B cell (primary cell): ENCODE measurements around the gene NCBP3. TPM values are rescaled to one million over a fixed set of nuclear protein-coding genes. Genes with fewer than 3 reads are reported as not detected.
"Not testable (repeated sequence)": the region's sequence is repeated elsewhere in the genome, so short reads cannot be mapped to it uniquely, and the experiment has no call there.

Experiments
- ATAC-seq: fragments of 200-7000 bp; cut with Tn5 transposase; one replicate; pipeline ENCODE4 v1.10.0; 2021; ENCODE audit warnings: low read depth, mild to moderate bottlenecking, moderate number of reproducible peaks, moderate library complexity
- CTCF ChIA-PET: fragments of 350-600 bp; sonication (Branson Sonifier 250); formaldehyde crosslinking; loops from one replicate; lab custom pipeline; 2021; ENCODE audit warnings: antibody characterized with exemption, inconsistent platforms; lab: Charles Lee
- POLR2A ChIA-PET: fragments of 350-600 bp; sonication (Branson Sonifier 250); formaldehyde crosslinking; loops from one replicate; lab custom pipeline; 2021; ENCODE audit warnings: antibody characterized with exemption; lab: Charles Lee
- DNase-seq: peaks from one replicate; pipeline ENCODE4 v3.0.0; 2013
- H2AFZ ChIP-seq: 2 replicates; pipeline ENCODE4 v1.6.1; 2012; ENCODE audit warnings: mild to moderate bottlenecking, low read depth, low read length; ENCODE audit not compliant: insufficient read depth, poor library complexity, severe bottlenecking
- H3K27ac ChIP-seq, 2 donors: 1 replicate in 1 of 2; 2 replicates in 1 of 2; pipeline ENCODE4 v1.5.1; 2012 to 2013; ENCODE audit warnings: low read length in 2 of 2, mild to moderate bottlenecking in 2 of 2, moderate library complexity in 1 of 2
- H3K27me3 ChIP-seq, 4 experiments: fragments of 200-600 bp in 1 of 4; sonication (generic) in 1 of 4; replicated peaks in 1 of 4; 1 replicate in 2 of 4; 2 replicates in 2 of 4; pipeline versions ENCODE4 v1.6.1 to v1.7.0; 2013 to 2016; ENCODE audit warnings: low read length in 3 of 4, mild to moderate bottlenecking in 2 of 4, mixed read lengths in 1 of 4, moderate library complexity in 1 of 4; ENCODE audit not compliant: insufficient read depth in 4 of 4, control insufficient read depth in 3 of 4; ENCODE audit errors: control extremely low read depth in 1 of 4
- H3K36me3 ChIP-seq, 2 experiments: replicated peaks in 1 of 2; 1 replicate in 1 of 2; 2 replicates in 1 of 2; pipeline versions ENCODE4 v1.6.1 to v1.7.1; 2013; ENCODE audit warnings: low read length in 1 of 2; ENCODE audit not compliant: insufficient read depth in 2 of 2, control insufficient read depth in 1 of 2; ENCODE audit errors: control extremely low read depth in 1 of 2, extremely low read depth in 1 of 2
- H3K4me1 ChIP-seq, 2 donors: fragments of 200-600 bp in 1 of 2; sonication (generic) in 1 of 2; 1 replicate in 1 of 2; 2 replicates in 1 of 2; pipeline versions ENCODE4 v1.5.1 to v1.6.1; 2013 to 2017; ENCODE audit warnings: low read length in 2 of 2; ENCODE audit not compliant: control insufficient read depth in 2 of 2, insufficient read depth in 2 of 2
- H3K4me2 ChIP-seq: replicated peaks from 2 replicates; pipeline ENCODE3; 2012; ENCODE audit warnings: mild to moderate bottlenecking, low read depth, low read length; ENCODE audit not compliant: poor library complexity, severe bottlenecking
- H3K4me3 ChIP-seq, 5 experiments: fragments of 200-600 bp in 1 of 5; sonication (generic) in 1 of 5; 1 replicate in 3 of 5; 2 replicates in 2 of 5; pipeline versions ENCODE4 v1.5.1 to v1.7.0; 2011 to 2016; ENCODE audit warnings: low read length in 4 of 5, mild to moderate bottlenecking in 4 of 5, low read depth in 2 of 5, control low read depth in 1 of 5, moderate library complexity in 1 of 5; ENCODE audit not compliant: insufficient read depth in 1 of 5; ENCODE audit errors: control extremely low read depth in 1 of 5, extremely low read depth in 1 of 5
- H3K79me2 ChIP-seq: fragments of 200-600 bp; sonication (generic); one replicate; pipeline ENCODE4 v1.6.0; 2016; ENCODE audit warnings: low read length; ENCODE audit not compliant: control insufficient read depth, insufficient read depth
- H3K9ac ChIP-seq: fragments of 200-600 bp; sonication (generic); 2 replicates; pipeline ENCODE4 v1.6.1; 2017; ENCODE audit warnings: mild to moderate bottlenecking, low read length, moderate library complexity
- H3K9me3 ChIP-seq, 3 donors: one replicate each; pipeline versions ENCODE4 v1.6.1 to v1.7.1; 2013; ENCODE audit warnings: low read length in 2 of 3; ENCODE audit not compliant: control insufficient read depth in 2 of 3, insufficient read depth in 1 of 3; ENCODE audit errors: control extremely low read depth in 1 of 3
- H4K20me1 ChIP-seq: 2 replicates; pipeline ENCODE4 v1.6.0; 2012; ENCODE audit warnings: mild to moderate bottlenecking, low read length; ENCODE audit not compliant: insufficient read depth, control insufficient read depth, poor library complexity, severe bottlenecking
- H3K27ac Mint-ChIP-seq: one replicate; pipeline ENCODE4 v1.8.0; 2021; ENCODE audit warnings: mixed read lengths
- H3K27me3 Mint-ChIP-seq: one replicate; pipeline ENCODE4 v1.8.0; 2021; ENCODE audit warnings: mixed read lengths
- H3K4me1 Mint-ChIP-seq: one replicate; pipeline ENCODE4 v1.8.0; 2021; ENCODE audit warnings: mixed read lengths
- H3K4me3 Mint-ChIP-seq: one replicate; pipeline ENCODE4 v1.8.0; 2021; ENCODE audit warnings: mixed read lengths
- H3K9me3 Mint-ChIP-seq: one replicate; pipeline ENCODE4 v1.8.0; 2022; ENCODE audit warnings: mixed read lengths; ENCODE audit not compliant: insufficient read depth
- CTCF ChIP-seq: fragments of 200-600 bp; IDR thresholded peaks from one replicate; pipeline ENCODE4 v1.8.0; 2022; ENCODE audit warnings: antibody characterized with exemption, mild to moderate bottlenecking
- EZH2 ChIP-seq: IDR thresholded peaks from 2 replicates; pipeline ENCODE4 v1.6.1; 2012; ENCODE audit warnings: borderline replicate concordance, low read depth, mild to moderate bottlenecking, moderate library complexity, low read length; ENCODE audit not compliant: insufficient read depth, poor library complexity, severe bottlenecking
- WGBS: methylation state at CpG from one replicate; pipeline ENCODE4 v1.1.5; 2013; ENCODE audit warnings: missing lambda C conversion rate; ENCODE audit not compliant: insufficient coverage; 5-methylcytosine and 5-hydroxymethylcytosine counted together
- intact Hi-C: fragments of 100-400 bp; cut with micrococcal nuclease; formaldehyde crosslinking; loops from one replicate; pipeline ENCODE4 v1.10.0; 2022
- polyA plus RNA-seq: library from polyadenylated mRNA; depleted of rRNA; stranded (reverse); fragments of >200 nt; gene quantifications from 2 replicates; pipeline ENCODE4 v1.2.3, GENCODE V29; 2012
- total RNA-seq, 2 donors: library from RNA; stranded (reverse); fragments of 120-200 nt in 1 of 2; gene quantifications; 1 replicate in 1 of 2; 2 replicates in 1 of 2; pipeline versions ENCODE4 v1.2.3 to v1.2.4, GENCODE V29; 2013 to 2022

NCBP3 gene
- total and polyA plus RNA-seq, 2 donors (not counting 1 experiment from before 2014, with no cell fraction given) = 11.1 to 71.7 TPM

DNA sequence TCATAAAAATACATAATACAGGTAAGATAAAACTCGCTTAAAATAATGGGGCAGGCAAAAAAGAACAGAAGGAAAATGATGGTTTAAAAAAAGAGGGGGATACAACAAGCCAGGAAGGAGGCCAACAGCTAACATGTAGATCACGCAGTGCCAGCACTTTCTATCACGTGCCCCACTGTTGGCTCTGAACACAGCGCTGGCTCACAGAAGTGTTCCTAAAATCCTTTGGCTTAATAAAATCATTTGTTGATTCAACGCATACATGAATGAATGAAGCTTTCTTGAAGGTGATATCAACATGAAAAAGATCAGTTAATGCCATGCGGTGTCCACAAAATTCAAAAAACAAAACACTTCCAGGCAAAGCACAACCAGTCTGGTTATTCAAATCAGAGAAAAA, 53.6 kb downstream of the NCBP3 start:
- intact Hi-C loops = no loop called here
- POLR2A ChIA-PET = no interaction called here

DNA sequence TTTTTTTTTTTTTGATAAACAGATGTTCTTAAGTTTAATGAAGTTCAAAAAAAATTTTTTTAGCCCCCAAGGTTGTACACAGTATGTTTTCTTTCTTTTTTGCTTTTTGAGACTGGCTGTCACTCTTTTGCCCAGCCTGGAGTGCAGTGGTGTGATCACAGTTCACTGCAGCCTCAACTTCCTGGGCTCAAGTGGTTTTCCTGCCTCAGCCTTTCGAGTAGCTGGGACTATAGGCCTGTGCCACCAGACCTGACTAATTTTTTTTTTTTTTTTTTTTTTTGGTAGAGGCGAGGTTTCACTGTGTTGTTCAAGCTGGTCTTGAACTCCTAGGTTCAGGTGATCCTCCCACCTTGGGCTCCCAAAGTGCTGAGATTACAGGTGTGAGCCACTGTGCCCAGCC, 57.8 kb downstream of the NCBP3 start:
- Histone ChIP-seq H3K9me3 (no peaks in the 10 kb centered on the region), H2AFZ (no peak overlapping the region), H3K4me3 (no peak overlapping the region), H3K4me1 (peaks cover 3 to 4% of the 10 kb centered on the region in 2 donors), H3K9ac (no peak overlapping the region), H4K20me1 (no peaks in the 10 kb centered on the region), H3K36me3 (no peaks in the 10 kb centered on the region), H3K27ac (no peak overlapping the region), H3K4me2 (no peak overlapping the region), H3K27me3 (no peaks in the 10 kb centered on the region), H3K79me2 (no peaks in the 10 kb centered on the region)
- H3K4me1 Mint-ChIP-seq = peaks cover 4% of the 10 kb centered on the region
- TF ChIP-seq CTCF = no peak
- TF ChIP-seq EZH2 = no peak
- ChIA-PET CTCF (interaction anchor here (2.9 kb wide), 1 partner anchor 50 kb away, joined by 11 read pairs; no protein-coding TSS in a partner anchor), POLR2A (no interaction called here)
- H3K4me3 Mint-ChIP-seq = no peak overlapping the region
- H3K9me3 Mint-ChIP-seq = no peaks in the 10 kb centered on the region
- ATAC-seq = no peak
- no peaks in the 10 kb centered on the region for H3K27me3 Mint-ChIP-seq
- 8% methylated on average over 2 of the region's 2 CpGs for WGBS
- intact Hi-C loops = no loop called here
- no peak for DNase-seq
- H3K27ac Mint-ChIP-seq = no peak overlapping the region

More for the DNA sequence above, 53.6 kb downstream of the NCBP3 start:
- H3K79me2 ChIP-seq = no peaks in the 10 kb centered on the region
- CTCF ChIA-PET = interaction anchor here (2.3 kb wide), 1 partner anchor 54 kb away, joined by 9 read pairs; no protein-coding TSS in a partner anchor
- WGBS = 100% methylated on average over 3 of the region's 6 CpGs
- H3K27ac ChIP-seq = no peak overlapping the region
- Mint-ChIP-seq H3K4me1 (peaks cover 23% of the 10 kb centered on the region), H3K27me3 (no peaks in the 10 kb centered on the region), H3K27ac (no peak overlapping the region), H3K9me3 (no peaks in the 10 kb centered on the region), H3K4me3 (no peak overlapping the region)
- ATAC-seq = no peak
- H4K20me1 ChIP-seq = no peaks in the 10 kb centered on the region
- no peaks in the 10 kb centered on the region for H3K9me3 ChIP-seq
- no peaks in the 10 kb centered on the region for H3K27me3 ChIP-seq
- H3K4me2 ChIP-seq = no peak overlapping the region
- no peak overlapping the region for H3K9ac ChIP-seq
- no peaks in the 10 kb centered on the region for H3K36me3 ChIP-seq
- no peak for DNase-seq
- no peak overlapping the region for H3K4me3 ChIP-seq
- peaks cover 3 to 21% of the 10 kb centered on the region in 2 donors for H3K4me1 ChIP-seq
- TF ChIP-seq CTCF (no peak), EZH2 (no peak)
- H2AFZ ChIP-seq = no peak overlapping the region

DNA sequence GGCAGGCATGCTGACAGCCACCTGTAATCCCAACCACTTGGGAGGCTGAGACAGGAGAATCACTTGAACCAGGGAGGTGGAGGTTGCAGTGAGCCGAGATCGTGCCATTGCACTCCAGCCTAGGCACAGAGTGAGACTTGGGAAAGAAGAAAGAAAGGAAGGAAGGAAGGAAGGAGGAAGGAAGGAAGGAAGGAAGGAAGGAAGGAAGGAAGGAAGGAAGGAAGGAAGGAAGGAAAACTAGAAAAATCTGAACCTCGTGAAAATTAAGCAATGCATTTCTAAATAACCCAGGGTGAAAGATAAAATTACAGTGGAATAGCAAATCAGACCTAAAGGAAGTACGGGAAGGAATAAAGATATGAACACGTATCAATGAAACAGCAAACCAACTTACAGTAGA, 60.7 kb downstream of the NCBP3 start:
- peak overlapping the region; percentile 41 for H3K27ac Mint-ChIP-seq
- H2AFZ ChIP-seq, H3K4me3 ChIP-seq, H3K4me2 ChIP-seq, H3K9me3 ChIP-seq, H3K27me3 Mint-ChIP-seq, H3K9me3 Mint-ChIP-seq, H3K36me3 ChIP-seq, H3K27me3 ChIP-seq, H3K79me2 ChIP-seq, H3K9ac ChIP-seq, ATAC-seq, H3K4me3 Mint-ChIP-seq, intact Hi-C loops, H3K4me1 ChIP-seq, H4K20me1 ChIP-seq, H3K4me1 Mint-ChIP-seq, POLR2A ChIA-PET, H3K27ac ChIP-seq, DNase-seq: not testable (repeated sequence)
- CTCF ChIA-PET = interaction anchor here (0.9 to 2.9 kb wide), 3 partner anchors 47 to 233 kb away, joined by 3 to 11 read pairs (median 4); no protein-coding TSS in a partner anchor
- 100% methylated on average over 2 of the region's 5 CpGs for WGBS
